ENCODE data around the gene GPAT3.
"Not testable (repeated sequence)": the region's sequence is repeated elsewhere in the genome, so short reads cannot be mapped to it uniquely, and the experiment has no call there.

GPAT3 gene

GRCh38 chr4:83548151-83548905 lies 12.4 kb downstream of the GPAT3 start:
- H3K27ac ChIP-seq, result peak overlapping the region in 2 of 21 experiments; percentile 8 to 34
- H3K4me3 ChIP-seq, result no peak overlapping the region

- Histone ChIP-seq H3K27ac (no peak overlapping the region), H3K4me3 (no peak overlapping the region)
These were observed 16.2 kb downstream of the GPAT3 start for GRCh38 chr4:83552083-83552482.

GRCh38 chr4:83552924-83553323 lies 17.0 kb downstream of the GPAT3 start:
- Histone ChIP-seq H3K4me3 (no peak overlapping the region), H3K27ac (no peak overlapping the region)

GRCh38 chr4:83556006-83556707 lies 20.2 kb downstream of the GPAT3 start:
- peak overlapping the region in 2 of 21 experiments; percentile 20 to 52 for H3K27ac ChIP-seq
- no peak overlapping the region for H3K4me3 ChIP-seq

GRCh38 chr4:83556816-83557215 lies 20.9 kb downstream of the GPAT3 start:
- H3K27ac ChIP-seq, result peak overlapping the region in 1 of 21 experiments; percentile 20
- H3K4me3 ChIP-seq, result no peak overlapping the region

- H3K4me3 ChIP-seq, result no peak overlapping the region
- H3K27ac ChIP-seq, result peak overlapping the region in 5 of 21 experiments; percentile 4 to 55 (median 28)
These were observed 22.2 kb downstream of the GPAT3 start for GRCh38 chr4:83558059-83558653.

- H3K27ac ChIP-seq, result peak overlapping the region in 5 of 21 experiments; percentile 4 to 55 (median 28)
- no peak overlapping the region for H3K4me3 ChIP-seq
These were observed 22.8 kb downstream of the GPAT3 start for GRCh38 chr4:83558680-83559079.

- Histone ChIP-seq H3K27ac (no peak overlapping the region), H3K4me3 (no peak overlapping the region)
These were observed 24.6 kb downstream of the GPAT3 start for GRCh38 chr4:83560523-83560922.

GRCh38 chr4:83561381-83561780 lies 25.5 kb downstream of the GPAT3 start:
- H3K4me3 ChIP-seq, result no peak overlapping the region
- no peak overlapping the region for H3K27ac ChIP-seq

GRCh38 chr4:83563998-83564397 lies 28.1 kb downstream of the GPAT3 start:
- no peak overlapping the region for H3K27ac ChIP-seq

GRCh38 chr4:83568062-83568461 lies 32.2 kb downstream of the GPAT3 start:
- no peak overlapping the region for H3K4me3 ChIP-seq
- H3K27ac ChIP-seq, result no peak overlapping the region

More at GRCh38 chr4:83563998-83564397, 28.1 kb downstream of the GPAT3 start:
- no peak overlapping the region for H3K4me3 ChIP-seq

GRCh38 chr4:83569429-83569828 lies 33.5 kb downstream of the GPAT3 start:
- peak overlapping the region in 3 of 21 experiments; percentile 19 to 44 (median 39) for H3K27ac ChIP-seq
- no peak overlapping the region for H3K4me3 ChIP-seq

GRCh38 chr4:83569987-83570386 lies 34.1 kb downstream of the GPAT3 start:
- Histone ChIP-seq H3K4me3 (no peak overlapping the region), H3K27ac (peak overlapping the region in 3 of 21 experiments; percentile 19 to 47 (median 43))

- H3K4me3 ChIP-seq, result no peak overlapping the region
- no peak overlapping the region for H3K27ac ChIP-seq
These were observed 36.9 kb downstream of the GPAT3 start for GRCh38 chr4:83572848-83573247.

GRCh38 chr4:83574247-83574646 lies 38.3 kb downstream of the GPAT3 start:
- no peak overlapping the region for H3K27ac ChIP-seq
- no peak overlapping the region for H3K4me3 ChIP-seq

- not testable (repeated sequence) for H3K27ac ChIP-seq, H3K4me3 ChIP-seq
These were observed 40.3 kb downstream of the GPAT3 start for GRCh38 chr4:83576237-83576636.

GRCh38 chr4:83581411-83582288 lies 45.7 kb downstream of the GPAT3 start:
- H3K27ac ChIP-seq, result no peak overlapping the region

GRCh38 chr4:83582289-83582785 lies 46.4 kb downstream of the GPAT3 start:
- H3K27ac ChIP-seq, result no peak overlapping the region
- H3K4me3 ChIP-seq, result no peak overlapping the region

More at GRCh38 chr4:83581411-83582288, 45.7 kb downstream of the GPAT3 start:
- H3K4me3 ChIP-seq, result no peak overlapping the region

GRCh38 chr4:83585982-83586508 lies 50.1 kb downstream of the GPAT3 start:
- Histone ChIP-seq H3K4me3 (no peak overlapping the region), H3K27ac (no peak overlapping the region)

All from skin epidermis (tissue), 12 donors.